NCI-H146 treated with DMSO at 0.1 percent for 48 hours (cell line): ENCODE results near the gene TLCD2.
"Not testable (repeated sequence)": the region's sequence is repeated elsewhere in the genome, so short reads cannot be mapped to it uniquely, and the experiment has no call there.

Source experiments
- DNase-seq: peaks from one replicate; lab custom pipeline; 2025; ENCODE audit not compliant: unreplicated experiment; lab: John Stamatoyannopoulos, UW

Gene TLCD2

GRCh38 chr17:1736348-1737281 lies 26.4 kb upstream of the TLCD2 start:
- no peak for DNase-seq

- no peak for DNase-seq
Measured at GRCh38 chr17:1735834-1736347, 25.7 kb upstream of the TLCD2 start.

- no peak for DNase-seq
Measured at GRCh38 chr17:1735418-1735817, 25.2 kb upstream of the TLCD2 start.

- DNase-seq, result no peak
Measured at GRCh38 chr17:1733759-1734158, 23.6 kb upstream of the TLCD2 start.

GRCh38 chr17:1732833-1733321 lies 22.7 kb upstream of the TLCD2 start:
- DNase-seq, result no peak

GRCh38 chr17:1732241-1732832 lies 22.2 kb upstream of the TLCD2 start:
- DNase-seq, result no peak

GRCh38 chr17:1731194-1731506 lies 21.0 kb upstream of the TLCD2 start:
- DNase-seq, result no peak

GRCh38 chr17:1730326-1731193 lies 20.4 kb upstream of the TLCD2 start:
- DNase-seq, result no peak

- no peak for DNase-seq
Measured at GRCh38 chr17:1729966-1730325, 19.8 kb upstream of the TLCD2 start.

- DNase-seq, result no peak
Measured at GRCh38 chr17:1727876-1728630, 17.9 kb upstream of the TLCD2 start.

GRCh38 chr17:1727258-1727789 lies 17.1 kb upstream of the TLCD2 start:
- DNase-seq, result no peak

GRCh38 chr17:1726626-1727257 lies 16.6 kb upstream of the TLCD2 start:
- DNase-seq, result no peak

GRCh38 chr17:1725642-1726511 lies 15.7 kb upstream of the TLCD2 start:
- no peak for DNase-seq

- DNase-seq, result peak; percentile 43
Measured at GRCh38 chr17:1724869-1725641, 14.9 kb upstream of the TLCD2 start.

GRCh38 chr17:1724351-1724868 lies 14.2 kb upstream of the TLCD2 start, which contains the start of gene WDR81:
TSS of gene WDR81 (plus strand) at chr17:1724704. CDS start at chr17:1724960, 256 bp downstream.
- peak; percentile 57 for DNase-seq

- not testable (repeated sequence) for DNase-seq
Measured at GRCh38 chr17:1722022-1722421, 11.8 kb upstream of the TLCD2 start.

GRCh38 chr17:1720856-1721386 lies 10.7 kb upstream of the TLCD2 start:
- peak; percentile 49 for DNase-seq
